OCI-LY7 (cell line): ENCODE data around the gene RHEBL1.

ENCODE experiments used
- CTCF ChIP-seq: fragments of 200-600 bp; sonication (generic); conservative IDR thresholded peaks from 2 replicates; pipeline ENCODE4 v1.5.1; 2014; ENCODE audit warnings: mild to moderate bottlenecking, antibody characterized with exemption, low read length, moderate library complexity, mixed read lengths
- EZH2phosphoT487 ChIP-seq: fragments of 200-600 bp; sonication (generic); IDR thresholded peaks from 2 replicates; pipeline ENCODE4 v1.6.1; 2018; ENCODE audit warnings: low read depth, borderline replicate concordance, mild to moderate bottlenecking, mixed run types, antibody characterized with exemption, low read length, moderate library complexity, mixed read lengths

DNA sequence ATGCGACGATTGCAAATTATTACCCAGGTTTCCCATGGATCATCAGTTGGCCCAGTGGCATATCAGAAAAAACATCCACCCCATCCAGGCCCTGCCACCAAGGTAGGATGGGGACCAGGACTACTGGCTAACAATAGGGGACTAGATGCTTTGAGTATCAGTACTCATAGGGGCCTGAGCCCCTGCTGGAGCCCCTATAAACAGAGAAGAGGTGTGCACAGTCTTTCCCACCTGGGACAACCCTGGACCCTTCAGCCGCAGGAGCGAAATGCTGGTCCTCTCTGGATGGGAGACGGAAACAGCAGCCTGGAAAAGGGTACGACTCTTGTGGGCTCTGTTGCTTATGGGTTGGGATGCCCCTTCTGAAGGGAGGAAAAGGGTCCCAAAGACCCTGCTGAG is 19.2 kb upstream of the RHEBL1 start:
- TF ChIP-seq CTCF (no peak), EZH2phosphoT487 (no peak)
